Ascending aorta (tissue), 2 donors: Measurements from ENCODE around the gene OR8G5. TPM values are rescaled to one million over a fixed set of nuclear protein-coding genes. Genes with fewer than 3 reads are reported as not detected.

Experiments
- DNase-seq, 2 donors: peaks; one replicate each; pipeline ENCODE4 v3.0.0-alpha.2; 2019; ENCODE audit warnings: low spot score in 2 of 2
- H3K27ac ChIP-seq, 2 donors: fragments of 200-600 bp; sonication (generic); one replicate each; pipeline ENCODE4 v1.5.1; 2016 to 2017; ENCODE audit warnings: mild to moderate bottlenecking in 1 of 2
- H3K27me3 ChIP-seq: fragments of 200-600 bp; sonication (generic); one replicate; pipeline ENCODE4 v1.5.1; 2017
- H3K36me3 ChIP-seq, 2 donors: fragments of 200-600 bp; sonication (generic); one replicate each; pipeline ENCODE4 v1.5.1; 2016
- H3K4me1 ChIP-seq, 2 donors: fragments of 200-600 bp; sonication (generic); one replicate each; pipeline ENCODE4 v1.5.1; 2016 to 2017; ENCODE audit warnings: mild to moderate bottlenecking in 1 of 2
- H3K4me3 ChIP-seq, 2 donors: fragments of 200-600 bp; sonication (generic); one replicate each; pipeline ENCODE4 v1.5.1; 2016 to 2017; ENCODE audit warnings: mild to moderate bottlenecking in 1 of 2
- H3K9me3 ChIP-seq, 2 donors: fragments of 200-600 bp; sonication (generic); one replicate each; pipeline ENCODE4 v1.5.1; 2016
- CTCF ChIP-seq, 3 experiments: fragments of 200-600 bp in 2 of 3; fragments of 450-650 bp in 1 of 3; sonication (generic) in 2 of 3; IDR thresholded peaks; one replicate each; pipeline ENCODE4 v1.5.1; 2016 to 2019; ENCODE audit warnings: antibody characterized with exemption in 3 of 3, mild to moderate bottlenecking in 1 of 3, moderate library complexity in 1 of 3
- intact Hi-C: fragments of 100-400 bp; cut with DNase I; formaldehyde crosslinking; loops from one replicate; pipeline ENCODE4 v1.15.1; 2023
- total RNA-seq: library from RNA; depleted of rRNA; stranded (reverse); fragments of >200 nt; gene quantifications from one replicate; pipeline ENCODE4 v1.1.0, GENCODE V29; 2016

OR8G5 gene
- total RNA-seq, 1 donor from 2014 or later: not detected

- H3K4me3 ChIP-seq: no peak overlapping the region
- H3K27me3 ChIP-seq: no peaks in the 10 kb centered on the region
- no peak for TF ChIP-seq CTCF (IDR thresholded peaks at IDR 0.05)
These were observed 39.8 kb downstream of the OR8G5 start for GRCh38 chr11:124296016-124296415.

GRCh38 chr11:124297921-124298320 is 41.7 kb downstream of the OR8G5 start:
- DNase-seq: no peak
- Histone ChIP-seq H3K27ac (no peak overlapping the region), H3K4me1 (no peaks in the 10 kb centered on the region), H3K9me3 (no peaks in the 10 kb centered on the region), H3K4me3 (no peak overlapping the region), H3K27me3 (no peaks in the 10 kb centered on the region), H3K36me3 (no peaks in the 10 kb centered on the region)
- no peak for TF ChIP-seq CTCF (IDR thresholded peaks at IDR 0.05)
- intact Hi-C loops: no loop called here

More at GRCh38 chr11:124296016-124296415, 39.8 kb downstream of the OR8G5 start:
- intact Hi-C loops: no loop called here
- no peak overlapping the region for H3K27ac ChIP-seq
- no peaks in the 10 kb centered on the region for H3K36me3 ChIP-seq
- DNase-seq: no peak
- no peaks in the 10 kb centered on the region for H3K4me1 ChIP-seq
- H3K9me3 ChIP-seq: no peaks in the 10 kb centered on the region

GRCh38 chr11:124301548-124301947 is 45.4 kb downstream of the OR8G5 start:
- DNase-seq: no peak
- Histone ChIP-seq H3K4me3 (no peak overlapping the region), H3K36me3 (no peaks in the 10 kb centered on the region), H3K27me3 (no peaks in the 10 kb centered on the region), H3K9me3 (no peaks in the 10 kb centered on the region), H3K4me1 (no peaks in the 10 kb centered on the region), H3K27ac (peak overlapping the region in 1 of 2 donors; percentile 45)
- intact Hi-C loops: no loop called here
- no peak for TF ChIP-seq CTCF (IDR thresholded peaks at IDR 0.05)

GRCh38 chr11:124302347-124303125 is 46.4 kb downstream of the OR8G5 start:
- Histone ChIP-seq H3K9me3 (no peaks in the 10 kb centered on the region), H3K4me1 (no peaks in the 10 kb centered on the region), H3K4me3 (no peak overlapping the region), H3K27ac (peak overlapping the region in 1 of 2 donors; percentile 45), H3K36me3 (no peaks in the 10 kb centered on the region), H3K27me3 (no peaks in the 10 kb centered on the region)
- DNase-seq: no peak
- no peak for TF ChIP-seq CTCF (IDR thresholded peaks at IDR 0.05)
- intact Hi-C loops: no loop called here

GRCh38 chr11:124307093-124307492 is 50.9 kb downstream of the OR8G5 start:
- Histone ChIP-seq H3K4me3 (no peak overlapping the region), H3K36me3 (no peaks in the 10 kb centered on the region), H3K27me3 (no peaks in the 10 kb centered on the region), H3K9me3 (no peaks in the 10 kb centered on the region), H3K27ac (no peak overlapping the region), H3K4me1 (no peaks in the 10 kb centered on the region)
- no peak for DNase-seq
- intact Hi-C loops: no loop called here
- TF ChIP-seq CTCF (IDR thresholded peaks at IDR 0.05): no peak
